Liver (tissue), 6 donors: ENCODE data around the gene NAGLU. TPM values are rescaled to one million over a fixed set of nuclear protein-coding genes. Genes with fewer than 3 reads are reported as not detected.
A peak's percentile ranks its signal among the peaks of the same experiment; 100 is the strongest.

Experiments used
- EGR1 ChIP-seq, 2 donors: IDR thresholded peaks; 2 replicates each; pipeline ENCODE4 v1.6.1; 2016 to 2018; ENCODE audit warnings: antibody characterized with exemption in 2 of 2, low read depth in 2 of 2
- HNF4A ChIP-seq, 2 donors: conservative IDR thresholded peaks; 2 replicates each; pipeline ENCODE4 v1.6.1; 2016; ENCODE audit warnings: antibody characterized with exemption in 2 of 2, mild to moderate bottlenecking in 2 of 2
- JUND ChIP-seq, 2 donors: IDR thresholded peaks; 2 replicates each; pipeline ENCODE4 v1.6.1; 2016; ENCODE audit warnings: antibody characterized with exemption in 2 of 2
- NR2F2 ChIP-seq: IDR thresholded peaks from 2 replicates; pipeline ENCODE4 v1.6.1; 2016; ENCODE audit warnings: antibody characterized with exemption
- RXRA ChIP-seq, 2 donors: IDR thresholded peaks; 2 replicates each; pipeline ENCODE4 v1.6.1; 2017 to 2018; ENCODE audit warnings: antibody characterized with exemption in 2 of 2, mild to moderate bottlenecking in 1 of 2
- SP1 ChIP-seq: IDR thresholded peaks from 2 replicates; pipeline ENCODE4 v1.6.1; 2018; ENCODE audit warnings: antibody characterized with exemption, mild to moderate bottlenecking
- TAF1 ChIP-seq: conservative IDR thresholded peaks from 2 replicates; pipeline ENCODE4 v1.6.1; 2016; ENCODE audit warnings: antibody characterized with exemption, mild to moderate bottlenecking
- polyA plus RNA-seq, 2 donors: library from polyadenylated mRNA; stranded (reverse) in 1 of 2; unstranded in 1 of 2; fragments of 200-250 nt in 1 of 2; fragments of >200 nt in 1 of 2; fragmentation: Nextera tagmentation in 1 of 2; extraction: Ambion mirVana in 1 of 2; gene quantifications; one replicate each; pipeline versions ENCODE4 v1.2.1 to v1.2.3, GENCODE V29; 2013 to 2015
- small RNA-seq: library from RNA; depleted of rRNA; stranded (forward); fragments of <200 nt; gene quantifications from one replicate; pipeline ENCODE3, GENCODE V24; 2014
- total RNA-seq, 2 donors: library from RNA; depleted of rRNA; stranded (reverse); fragments of >200 nt; gene quantifications; one replicate each; pipeline ENCODE4 v1.2.3, GENCODE V29; 2014
- TF ChIP-seq, protein P1 (sequence below): fragments of 150-350 bp; IDR thresholded peaks from 2 replicates; pipeline ENCODE4 v1.5.1; 2017; ENCODE audit warnings: improper control_type of control experiment, low read depth, low read length; ENCODE audit not compliant: missing input control
- donor health status: healthy.
- donor health status: healthy.
- donor health status: healthy.

The NAGLU gene
- total and polyA plus RNA-seq, 4 donors: 15.5 to 41.2 (median 28.9) TPM

DNA sequence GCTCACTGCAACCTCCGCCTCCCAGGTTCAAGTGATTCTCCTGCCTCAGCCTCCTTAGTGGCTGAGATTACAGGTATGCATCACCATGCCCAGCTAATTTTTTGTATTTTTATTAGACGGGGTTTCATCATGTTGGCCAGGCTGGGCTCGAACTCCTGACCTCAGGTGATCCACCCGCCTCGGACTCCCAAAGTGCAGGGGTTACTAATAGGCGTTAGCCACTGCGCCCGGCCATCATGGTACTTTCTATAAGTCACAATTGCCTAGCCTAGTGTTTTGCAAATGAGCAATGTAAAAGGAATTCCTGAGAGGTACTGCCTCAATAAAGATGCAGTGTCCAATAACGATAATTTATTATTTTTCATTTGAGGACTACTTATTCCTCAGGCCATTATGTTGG lies 55.4 kb downstream of the NAGLU start (continued):
- TF ChIP-seq, protein P1, sequence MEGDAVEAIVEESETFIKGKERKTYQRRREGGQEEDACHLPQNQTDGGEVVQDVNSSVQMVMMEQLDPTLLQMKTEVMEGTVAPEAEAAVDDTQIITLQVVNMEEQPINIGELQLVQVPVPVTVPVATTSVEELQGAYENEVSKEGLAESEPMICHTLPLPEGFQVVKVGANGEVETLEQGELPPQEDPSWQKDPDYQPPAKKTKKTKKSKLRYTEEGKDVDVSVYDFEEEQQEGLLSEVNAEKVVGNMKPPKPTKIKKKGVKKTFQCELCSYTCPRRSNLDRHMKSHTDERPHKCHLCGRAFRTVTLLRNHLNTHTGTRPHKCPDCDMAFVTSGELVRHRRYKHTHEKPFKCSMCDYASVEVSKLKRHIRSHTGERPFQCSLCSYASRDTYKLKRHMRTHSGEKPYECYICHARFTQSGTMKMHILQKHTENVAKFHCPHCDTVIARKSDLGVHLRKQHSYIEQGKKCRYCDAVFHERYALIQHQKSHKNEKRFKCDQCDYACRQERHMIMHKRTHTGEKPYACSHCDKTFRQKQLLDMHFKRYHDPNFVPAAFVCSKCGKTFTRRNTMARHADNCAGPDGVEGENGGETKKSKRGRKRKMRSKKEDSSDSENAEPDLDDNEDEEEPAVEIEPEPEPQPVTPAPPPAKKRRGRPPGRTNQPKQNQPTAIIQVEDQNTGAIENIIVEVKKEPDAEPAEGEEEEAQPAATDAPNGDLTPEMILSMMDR: no peak
- TF ChIP-seq NR2F2 (no peak), EGR1 (IDR thresholded peaks at IDR 0.05; ENCODE audit: low read depth in 2 of 2) (no peak), SP1 (no peak), RXRA (IDR thresholded peaks at IDR 0.05) (no peak), JUND (IDR thresholded peaks at IDR 0.05) (no peak), TAF1 (no peak), HNF4A (conservative IDR thresholded peaks at IDR 0.05) (no peak)

Small RNAs within 50 kb of the gene (small RNA-seq; reads per million reads assigned to genes)
- gene MIR548AT: 0.31 reads per million, percentile 30 among the genes with 10 or more reads in this experiment

Other genes with a start within 250 kb of the NAGLU start
- gene STAT5A, start 247.7 kb upstream of the NAGLU start, total RNA-seq: 10 to 100 TPM; 13.7 to 37.7 TPM
- 1 to 10 TPM; 1.7 to 4.0 TPM for gene STAT5A, start 247.7 kb upstream of the NAGLU start, polyA plus RNA-seq
- 100 to 1,000 TPM in 1 of 2 donors, 10 to 100 TPM in 1; 68.7 to 301 TPM for gene STAT3, start 147.8 kb upstream of the NAGLU start, total RNA-seq
- gene STAT3, start 147.8 kb upstream of the NAGLU start, polyA plus RNA-seq: 100 to 1,000 TPM; 104 to 123 TPM
- gene CAVIN1, start 113.0 kb upstream of the NAGLU start, total RNA-seq: 10 to 100 TPM in 1 of 2 donors, 1 to 10 TPM in 1; 6.7 to 22.2 TPM
- gene CAVIN1, start 113.0 kb upstream of the NAGLU start, polyA plus RNA-seq: 10 to 100 TPM in 1 of 2 donors, 1 to 10 TPM in 1; 6.5 to 27.0 TPM
- 10 to 100 TPM; 52.5 to 94.6 TPM for gene ATP6V0A1, start 77.4 kb upstream of the NAGLU start, total RNA-seq
- gene ATP6V0A1, start 77.4 kb upstream of the NAGLU start, polyA plus RNA-seq: 10 to 100 TPM; 31.5 to 37.9 TPM
- 1 to 10 TPM in 1 of 2 donors, under 1 TPM in 1; 0.67 to 1.0 TPM for gene HSD17B1, start 16.7 kb downstream of the NAGLU start, total RNA-seq
- gene HSD17B1, start 16.7 kb downstream of the NAGLU start, polyA plus RNA-seq: 1 to 10 TPM; 1.0 to 1.8 TPM
- 10 to 100 TPM; 18.2 to 33.4 TPM for gene COASY, start 25.9 kb downstream of the NAGLU start, total RNA-seq
- 10 to 100 TPM; 70.0 to 78.1 TPM for gene COASY, start 25.9 kb downstream of the NAGLU start, polyA plus RNA-seq
- 10 to 100 TPM; 19.4 to 40.0 TPM for gene MLX, start 30.9 kb downstream of the NAGLU start, total RNA-seq
- gene MLX, start 30.9 kb downstream of the NAGLU start, polyA plus RNA-seq: 10 to 100 TPM; 29.2 to 35.1 TPM
- gene PSMC3IP, start 41.5 kb downstream of the NAGLU start, total RNA-seq: 1 to 10 TPM; 1.3 to 3.0 TPM
- gene PSMC3IP, start 41.5 kb downstream of the NAGLU start, polyA plus RNA-seq: under 1 TPM; 0.58 to 0.88 TPM
- 10 to 100 TPM; 41.1 to 44.3 TPM for gene RETREG3, start 73.1 kb downstream of the NAGLU start, total RNA-seq
- 10 to 100 TPM in 1 of 2 donors, 1 to 10 TPM in 1; 9.0 to 12.1 TPM for gene RETREG3, start 73.1 kb downstream of the NAGLU start, polyA plus RNA-seq
- gene TUBG1, start 73.4 kb downstream of the NAGLU start, total RNA-seq: 10 to 100 TPM; 12.5 to 51.1 TPM
- 10 to 100 TPM; 26.3 to 28.0 TPM for gene TUBG1, start 73.4 kb downstream of the NAGLU start, polyA plus RNA-seq
- 1 to 10 TPM; 1.4 to 5.0 TPM for gene TUBG2, start 123.0 kb downstream of the NAGLU start, total RNA-seq
- 10 to 100 TPM in 1 of 2 donors, 1 to 10 TPM in 1; 5.0 to 10.8 TPM for gene TUBG2, start 123.0 kb downstream of the NAGLU start, polyA plus RNA-seq
- 1 to 10 TPM; 4.2 to 8.5 TPM for gene PLEKHH3, start 140.8 kb downstream of the NAGLU start, total RNA-seq
- gene PLEKHH3, start 140.8 kb downstream of the NAGLU start, polyA plus RNA-seq: 10 to 100 TPM in 1 of 2 donors, 1 to 10 TPM in 1; 7.4 to 10.3 TPM
- under 1 TPM; 0.05 to 0.42 TPM for gene CCR10, start 145.6 kb downstream of the NAGLU start, total RNA-seq
- gene CCR10, start 145.6 kb downstream of the NAGLU start, polyA plus RNA-seq: under 1 TPM; 0.17 to 0.44 TPM
- gene CNTNAP1, start 146.3 kb downstream of the NAGLU start, total RNA-seq: under 1 TPM; 0.70 to 0.75 TPM
- gene CNTNAP1, start 146.3 kb downstream of the NAGLU start, polyA plus RNA-seq: under 1 TPM; 0.08 to 0.50 TPM
- 10 to 100 TPM; 15.4 to 18.3 TPM for gene EZH1, start 208.8 kb downstream of the NAGLU start, total RNA-seq
- gene EZH1, start 208.8 kb downstream of the NAGLU start, polyA plus RNA-seq: 1 to 10 TPM; 4.3 to 6.3 TPM
- 1 to 10 TPM in 1 of 2 donors, under 1 TPM in 1; 0.92 to 2.9 TPM for gene RAMP2, start 225.0 kb downstream of the NAGLU start, total RNA-seq
- gene RAMP2, start 225.0 kb downstream of the NAGLU start, polyA plus RNA-seq: 10 to 100 TPM in 1 of 2 donors, 1 to 10 TPM in 1; 7.3 to 17.2 TPM
- gene VPS25, start 237.2 kb downstream of the NAGLU start, total RNA-seq: 10 to 100 TPM; 40.9 to 43.0 TPM
- 10 to 100 TPM; 58.9 to 65.7 TPM for gene VPS25, start 237.2 kb downstream of the NAGLU start, polyA plus RNA-seq
- 1 to 10 TPM in 1 of 2 donors, under 1 TPM in 1; 0.33 to 7.5 TPM for gene WNK4, start 244.4 kb downstream of the NAGLU start, total RNA-seq
- gene WNK4, start 244.4 kb downstream of the NAGLU start, polyA plus RNA-seq: under 1 TPM; 0.40 to 0.60 TPM